Fibroblast of lung (primary cell): Measurements from ENCODE around the gene CASP6. TPM values are rescaled to one million over a fixed set of nuclear protein-coding genes. Genes with fewer than 3 reads are reported as not detected.

Experiments used
- DNase-seq, 2 donors: peaks; one replicate each; pipeline versions ENCODE4 v3.0.0 to v3.0.0-alpha.2; 2010; ENCODE audit warnings: low read depth in 2 of 2
- H2AFZ ChIP-seq: 2 replicates; pipeline ENCODE4 v1.5.1; 2012; ENCODE audit warnings: low read length, control low read depth, inconsistent platforms
- H3K27ac ChIP-seq: 2 replicates; pipeline ENCODE4 v1.5.1; 2011; ENCODE audit warnings: low read length, control low read depth; ENCODE audit not compliant: insufficient read depth
- H3K27me3 ChIP-seq: 2 replicates; pipeline ENCODE4 v1.5.1; 2011; ENCODE audit warnings: mild to moderate bottlenecking, low read length; ENCODE audit not compliant: control insufficient read depth, insufficient read depth
- H3K36me3 ChIP-seq: 2 replicates; pipeline ENCODE4 v1.5.1; 2011; ENCODE audit warnings: low read length; ENCODE audit not compliant: control insufficient read depth, insufficient read depth
- H3K4me1 ChIP-seq: 2 replicates; pipeline ENCODE4 v1.5.1; 2011; ENCODE audit warnings: low read length; ENCODE audit not compliant: control insufficient read depth, insufficient read depth; ENCODE audit errors: extremely low read depth
- H3K4me2 ChIP-seq: 2 replicates; pipeline ENCODE4 v1.5.1; 2011; ENCODE audit warnings: low read length, control low read depth; ENCODE audit not compliant: insufficient read depth; ENCODE audit errors: extremely low read depth
- H3K4me3 ChIP-seq, 4 experiments: fragments of 200-600 bp in 1 of 4; sonication (generic) in 1 of 4; replicated peaks in 1 of 4; 2 replicates each; pipeline ENCODE4 v1.5.1; 2011 to 2016; ENCODE audit warnings: low read length in 4 of 4, low read depth in 3 of 4, mild to moderate bottlenecking in 3 of 4, control low read depth in 2 of 4, inconsistent platforms in 1 of 4, mixed read lengths in 1 of 4; ENCODE audit not compliant: insufficient read depth in 1 of 4; ENCODE audit errors: control extremely low read depth in 1 of 4
- H3K79me2 ChIP-seq: 2 replicates; pipeline ENCODE4 v1.5.1; 2012; ENCODE audit warnings: mild to moderate bottlenecking, low read length, inconsistent platforms; ENCODE audit not compliant: control insufficient read depth, insufficient read depth
- H3K9ac ChIP-seq: 2 replicates; pipeline ENCODE4 v1.5.1; 2011; ENCODE audit warnings: mild to moderate bottlenecking, low read length, control low read depth; ENCODE audit not compliant: insufficient read depth
- H3K9me3 ChIP-seq: 2 replicates; pipeline ENCODE4 v1.5.1; 2012; ENCODE audit warnings: low read depth, low read length; ENCODE audit not compliant: control insufficient read depth, insufficient read depth
- H4K20me1 ChIP-seq: 2 replicates; pipeline ENCODE4 v1.5.1; 2011; ENCODE audit warnings: low read length; ENCODE audit not compliant: control insufficient read depth, insufficient read depth; ENCODE audit errors: extremely low read depth
- EZH2 ChIP-seq: IDR thresholded peaks from 2 replicates; pipeline ENCODE4 v1.5.1; 2012; ENCODE audit warnings: low read length, control low read depth, mild to moderate bottlenecking; ENCODE audit errors: missing control alignments
- polyA plus RNA-seq, 2 donors: library from polyadenylated mRNA; depleted of rRNA in 1 of 2; stranded (reverse) in 1 of 2; unstranded in 1 of 2; fragments of >200 nt; gene quantifications; 2 replicates each; pipeline ENCODE4 v1.2.1, GENCODE V29; 2011 to 2012; ENCODE audit warnings: missing spikeins in 1 of 2
- total RNA-seq: library from RNA; depleted of rRNA; stranded (reverse); fragments of >200 nt; gene quantifications from 2 replicates; pipeline ENCODE4 v1.2.1, GENCODE V29; 2014
- TF ChIP-seq, protein P1 (sequence below), 2 donors: IDR thresholded peaks in 1 of 2; conservative IDR thresholded peaks in 1 of 2; 1 replicate in 1 of 2; 2 replicates in 1 of 2; pipeline ENCODE4 v1.5.1; 2011 to 2012; ENCODE audit warnings: low read length in 2 of 2, control low read depth in 1 of 2, inconsistent platforms in 1 of 2, low read depth in 1 of 2, mild to moderate bottlenecking in 1 of 2

Gene CASP6
- total and polyA plus RNA-seq, 2 donors (not counting 1 experiment from before 2014, with no cell fraction given) = 33.5 to 44.7 TPM

DNA sequence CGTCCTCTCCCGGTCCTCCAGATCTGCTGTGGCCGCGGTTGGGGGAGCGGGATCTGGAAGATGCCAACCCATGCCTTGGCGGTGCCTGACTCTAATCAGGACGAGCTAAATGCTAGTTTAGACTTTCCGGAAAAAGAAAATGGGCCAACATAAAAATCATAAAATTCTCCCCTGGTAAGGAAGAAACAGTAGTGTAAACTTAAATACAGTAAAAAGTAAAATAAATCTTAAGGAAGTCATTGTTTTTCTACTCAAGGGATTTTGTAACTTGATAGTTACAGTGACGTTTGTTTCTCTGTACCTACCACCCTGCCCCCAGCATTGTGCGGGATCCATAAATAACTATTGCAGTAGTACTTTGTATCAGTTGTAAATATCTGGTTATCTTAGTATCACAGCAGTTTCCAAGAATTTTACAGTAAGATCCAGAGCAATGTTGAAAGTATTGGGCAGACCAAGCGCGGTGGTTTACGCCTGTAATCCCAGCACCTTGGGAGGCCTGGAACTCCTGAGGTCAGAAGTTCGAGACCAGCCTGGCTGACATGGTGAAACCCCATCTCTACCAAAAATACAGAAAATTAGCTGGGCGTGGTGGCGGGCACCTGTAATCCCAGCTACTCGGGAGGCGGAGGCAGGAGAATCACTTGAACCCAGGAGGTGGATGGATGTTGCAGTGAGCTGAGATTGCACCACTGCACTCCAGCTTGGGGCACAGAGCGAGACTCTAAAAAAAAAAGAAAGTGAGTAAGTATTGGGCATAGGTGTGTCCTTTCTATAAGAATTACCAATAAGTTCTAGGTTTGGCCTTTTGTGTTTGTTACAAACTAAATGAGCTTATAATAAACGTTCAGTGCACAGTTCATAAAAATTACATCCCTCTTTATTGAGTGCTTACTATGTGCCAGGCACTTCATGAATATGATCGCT, 27.6 kb upstream of the CASP6 start:
- Histone ChIP-seq H3K4me3 (peak overlapping the region; percentile 78 to 89 (median 84)), H3K27me3 (no peaks in the 10 kb centered on the region), H3K9me3 (no peaks in the 10 kb centered on the region), H3K4me1 (no peaks in the 10 kb centered on the region), H3K27ac (peak overlapping the region; percentile 75), H4K20me1 (no peaks in the 10 kb centered on the region), H3K79me2 (peaks cover 2% of the 10 kb centered on the region), H3K9ac (peak overlapping the region; percentile 42), H3K36me3 (no peaks in the 10 kb centered on the region), H2AFZ (peak overlapping the region; percentile 98), H3K4me2 (peak overlapping the region; percentile 76)
- peak; percentile 22 to 25 for DNase-seq
- TF ChIP-seq, protein P1, sequence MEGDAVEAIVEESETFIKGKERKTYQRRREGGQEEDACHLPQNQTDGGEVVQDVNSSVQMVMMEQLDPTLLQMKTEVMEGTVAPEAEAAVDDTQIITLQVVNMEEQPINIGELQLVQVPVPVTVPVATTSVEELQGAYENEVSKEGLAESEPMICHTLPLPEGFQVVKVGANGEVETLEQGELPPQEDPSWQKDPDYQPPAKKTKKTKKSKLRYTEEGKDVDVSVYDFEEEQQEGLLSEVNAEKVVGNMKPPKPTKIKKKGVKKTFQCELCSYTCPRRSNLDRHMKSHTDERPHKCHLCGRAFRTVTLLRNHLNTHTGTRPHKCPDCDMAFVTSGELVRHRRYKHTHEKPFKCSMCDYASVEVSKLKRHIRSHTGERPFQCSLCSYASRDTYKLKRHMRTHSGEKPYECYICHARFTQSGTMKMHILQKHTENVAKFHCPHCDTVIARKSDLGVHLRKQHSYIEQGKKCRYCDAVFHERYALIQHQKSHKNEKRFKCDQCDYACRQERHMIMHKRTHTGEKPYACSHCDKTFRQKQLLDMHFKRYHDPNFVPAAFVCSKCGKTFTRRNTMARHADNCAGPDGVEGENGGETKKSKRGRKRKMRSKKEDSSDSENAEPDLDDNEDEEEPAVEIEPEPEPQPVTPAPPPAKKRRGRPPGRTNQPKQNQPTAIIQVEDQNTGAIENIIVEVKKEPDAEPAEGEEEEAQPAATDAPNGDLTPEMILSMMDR (conservative IDR thresholded peaks at IDR 0.05 in 1 of 2, IDR thresholded peaks at IDR 0.05 in 1 of 2; ENCODE audit: low read depth in 1 of 2, low read length in 2 of 2) = no peak
- TF ChIP-seq EZH2 = no peak

DNA sequence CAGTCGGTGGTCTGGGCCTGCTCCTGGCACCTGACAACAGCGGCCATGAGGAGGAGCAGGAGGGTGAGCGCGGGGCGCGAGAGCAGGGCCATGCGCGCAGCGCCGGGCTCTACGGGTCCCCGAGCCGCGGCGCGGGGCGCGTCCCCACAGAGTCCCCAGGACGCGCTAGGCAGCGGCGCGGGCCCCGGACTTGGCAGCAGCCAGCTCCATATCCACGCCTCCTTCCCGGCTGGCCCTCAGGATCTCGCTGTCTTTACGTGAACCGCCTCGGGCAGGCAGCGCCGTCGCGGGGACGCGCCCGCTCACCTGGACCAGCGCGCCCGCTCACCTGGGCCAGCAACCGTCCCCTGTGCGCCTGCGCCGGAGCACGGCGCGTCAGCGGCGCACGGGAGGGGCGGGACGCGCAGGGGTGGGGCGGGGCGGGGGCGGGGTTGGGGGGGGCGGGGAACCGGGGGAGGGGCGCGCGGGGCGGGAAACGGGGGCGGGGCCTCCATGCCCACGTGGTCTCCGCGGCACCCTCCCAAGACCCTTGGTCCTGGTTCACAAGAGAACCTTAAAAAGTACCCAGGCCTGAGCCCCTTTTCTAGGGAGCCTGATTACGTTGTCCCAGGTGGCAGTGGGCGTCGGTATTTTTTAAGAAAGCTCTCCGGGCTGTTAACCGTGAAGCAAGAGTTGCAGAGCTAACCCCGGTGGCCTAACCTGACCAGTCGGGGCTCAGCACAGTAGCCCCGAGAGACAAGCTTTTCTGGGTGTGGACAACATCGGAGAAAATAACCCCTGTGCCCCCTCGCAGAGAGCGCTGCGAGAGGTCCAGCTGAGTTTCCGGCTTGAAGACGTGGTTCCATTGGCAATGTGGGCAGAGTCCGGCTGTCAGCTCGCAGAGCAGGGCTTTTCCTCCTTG, 26.7 kb upstream of the CASP6 start, which contains the start of gene PLA2G12A:
PLA2G12A (minus strand) TSS at position 353 of the 901 bp plus-strand sequence; CDS start at position 92, 261 bp downstream.
- H4K20me1 ChIP-seq = no peaks in the 10 kb centered on the region
- H3K4me2 ChIP-seq = peak within 1 kb of the TSS; percentile 76
- TF ChIP-seq, protein P1 (conservative IDR thresholded peaks at IDR 0.05 in 1 of 2, IDR thresholded peaks at IDR 0.05 in 1 of 2; ENCODE audit: low read depth in 1 of 2, low read length in 2 of 2) = no peak
- TF ChIP-seq EZH2 = no peak
- H2AFZ ChIP-seq = peak within 1 kb of the TSS; percentile 98
- H3K4me3 ChIP-seq = peak within 1 kb of the TSS; percentile 78 to 89 (median 84)
- H3K9ac ChIP-seq = peak within 1 kb of the TSS; percentile 66
- no peaks in the 10 kb centered on the region for H3K9me3 ChIP-seq
- H3K4me1 ChIP-seq = no peaks in the 10 kb centered on the region
- peak within 1 kb of the TSS; percentile 75 for H3K27ac ChIP-seq
- no peaks in the 10 kb centered on the region for H3K36me3 ChIP-seq
- peaks cover 2% of the 10 kb centered on the region for H3K79me2 ChIP-seq
- DNase-seq = peak; percentile 58 to 59
- no peaks in the 10 kb centered on the region for H3K27me3 ChIP-seq
